Jurkat, Clone E6-1 (cell line): ENCODE data around the gene SCRN2.

ENCODE experiments used
- DNase-seq: peaks from one replicate; pipeline ENCODE4 v3.0.0-alpha.2; 2011; ENCODE audit warnings: low read depth, low spot score
- H3K4me3 ChIP-seq: 2 replicates; pipeline ENCODE4 v1.5.1; 2011; ENCODE audit warnings: mild to moderate bottlenecking, low read length, control low read depth, moderate library complexity

The SCRN2 gene

GRCh38 chr17:47850692-47851573, 9.9 kb upstream of the SCRN2 start, which contains the start of gene SP6:
SP6 (minus strand) TSS chr17:47851163; CDS start chr17:47848429, 2,734 bp downstream.
- no peak within 1 kb of the TSS for H3K4me3 ChIP-seq
- DNase-seq = no peak

DNA sequence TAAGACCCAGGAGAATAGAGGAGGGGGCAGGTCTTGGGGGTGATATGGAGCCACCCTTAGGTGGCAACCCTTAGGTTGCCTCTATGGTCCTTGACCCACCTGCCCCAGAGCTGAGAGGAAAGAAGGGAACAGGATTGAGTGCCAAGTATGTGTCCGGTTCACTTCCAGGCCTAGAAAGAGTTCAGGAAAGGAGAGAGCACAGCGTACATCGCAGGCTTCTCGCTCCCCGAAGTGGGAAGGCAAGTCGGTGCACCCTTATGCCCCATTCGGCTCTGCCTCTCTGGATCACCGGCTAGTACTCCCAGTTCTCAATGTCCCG, 9.3 kb upstream of the SCRN2 start:
- no peak overlapping the region for H3K4me3 ChIP-seq
- no peak for DNase-seq

DNA sequence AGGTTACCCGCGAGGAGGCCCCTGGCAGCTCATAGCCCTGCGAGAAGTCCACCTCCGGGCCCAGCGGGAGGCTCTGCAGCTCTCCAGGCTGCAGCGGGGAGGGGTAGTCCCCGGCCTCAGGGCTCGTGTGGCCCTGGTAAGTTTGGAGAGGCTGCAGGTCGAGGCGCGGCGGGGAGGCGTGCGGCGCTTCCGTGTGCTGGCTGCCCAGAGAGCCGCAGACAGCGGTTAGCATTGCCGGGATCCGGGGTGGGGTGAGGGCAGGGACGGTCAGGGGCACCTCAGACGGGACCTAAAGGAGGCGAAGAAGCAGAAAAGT, 7.1 kb upstream of the SCRN2 start:
- H3K4me3 ChIP-seq = no peak overlapping the region
- DNase-seq = no peak

DNA sequence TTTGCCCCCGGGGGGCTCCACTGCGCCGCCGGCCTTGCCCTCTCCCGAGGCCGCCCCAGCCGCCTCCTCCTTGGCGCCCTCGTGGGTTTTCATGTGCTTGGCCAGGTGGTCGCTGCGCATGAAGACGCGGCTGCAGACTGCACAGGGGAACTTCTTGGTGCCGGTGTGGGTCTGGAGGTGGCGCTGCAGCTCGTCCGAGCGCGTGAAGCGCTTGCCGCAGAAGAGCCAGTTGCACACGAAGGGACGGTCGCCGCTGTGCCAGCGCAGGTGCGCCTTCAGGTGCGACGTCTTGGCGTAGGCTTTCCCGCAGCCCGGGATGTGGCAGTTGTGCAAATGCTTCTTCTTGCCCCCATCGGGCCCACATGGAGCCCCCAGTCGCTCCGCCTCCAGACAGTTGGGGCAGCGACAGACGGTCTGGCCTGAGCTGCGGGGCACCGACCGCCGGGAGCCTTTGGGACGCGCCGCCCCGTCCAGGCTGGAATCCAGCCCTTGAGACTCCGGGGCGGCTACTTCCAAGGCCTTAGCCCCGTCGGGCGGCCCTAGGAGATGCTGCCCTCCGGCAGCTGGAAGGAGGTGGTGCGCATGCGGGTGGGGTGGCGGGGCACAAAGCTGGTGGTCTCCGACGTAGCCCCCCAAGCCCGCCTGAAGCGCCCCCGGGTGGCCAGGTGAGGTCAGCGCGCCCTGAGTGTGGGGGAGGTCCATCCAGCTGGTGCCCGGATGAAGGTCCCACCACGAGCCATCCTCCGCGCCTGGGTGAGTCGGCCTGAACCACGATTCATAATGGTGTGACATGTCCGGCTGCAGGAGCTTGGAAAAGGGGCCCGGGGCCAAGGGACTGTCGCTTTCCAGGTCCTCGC, 6.5 kb upstream of the SCRN2 start:
- DNase-seq = no peak
- H3K4me3 ChIP-seq = no peak overlapping the region

DNA sequence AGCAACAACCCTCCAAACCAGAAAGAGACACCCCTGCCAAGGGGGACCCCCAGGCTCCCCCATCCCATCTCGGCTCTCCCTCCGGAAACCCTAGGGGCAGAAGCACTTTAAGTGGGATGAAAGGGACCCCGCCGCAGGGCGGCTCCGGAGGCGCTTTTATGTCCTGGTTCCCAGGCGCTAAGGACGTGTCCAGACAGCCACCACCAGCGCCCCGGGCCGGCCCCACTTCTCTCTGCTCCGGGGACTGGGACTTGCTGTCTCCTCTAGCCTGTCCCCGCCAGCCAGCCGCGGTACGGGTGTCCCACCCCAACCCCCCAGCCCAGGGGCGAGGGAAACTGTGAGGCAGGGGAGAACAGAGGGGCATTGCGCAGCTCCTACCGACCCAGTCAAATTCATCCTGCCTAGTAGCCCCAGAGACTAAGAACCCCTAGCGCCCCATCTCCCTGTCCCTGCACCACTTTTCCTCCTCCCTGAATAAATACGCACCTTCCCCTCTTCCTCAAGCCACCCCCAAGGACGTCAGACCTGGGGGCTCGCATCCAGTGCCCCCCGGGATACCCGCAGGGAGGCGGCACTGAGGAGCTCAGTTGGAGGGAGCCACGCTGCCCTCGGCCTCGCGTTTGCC, 5.8 kb upstream of the SCRN2 start:
- DNase-seq = no peak
- no peak overlapping the region for H3K4me3 ChIP-seq

- H3K4me3 ChIP-seq = no peak overlapping the region
- no peak for DNase-seq
Measured at GRCh38 chr17:47845716-47846075, 4.6 kb upstream of the SCRN2 start.

- H3K4me3 ChIP-seq = no peak overlapping the region
- DNase-seq = no peak
Measured at GRCh38 chr17:47844814-47845715, 4.0 kb upstream of the SCRN2 start.

DNA sequence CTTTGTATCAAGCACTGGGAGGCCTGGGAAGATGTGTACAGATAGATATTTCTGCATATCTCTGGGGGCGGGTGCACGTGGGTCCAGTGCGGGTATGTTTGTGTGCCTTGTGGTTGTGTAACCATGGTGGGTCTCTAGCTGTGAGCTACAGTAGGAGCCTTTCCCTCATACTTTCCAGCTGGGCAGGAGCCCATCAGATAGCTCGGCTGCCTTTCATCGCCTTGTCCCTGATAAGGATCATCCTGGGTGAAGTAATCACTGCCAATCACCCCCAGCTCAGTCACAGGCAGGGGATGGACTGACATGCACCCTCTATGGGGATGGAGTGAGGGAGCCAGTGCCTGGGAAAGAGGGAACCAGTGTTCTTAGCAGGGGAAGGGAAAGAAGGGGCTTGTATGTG, 3.2 kb upstream of the SCRN2 start:
- no peak for DNase-seq
- no peak overlapping the region for H3K4me3 ChIP-seq

GRCh38 chr17:47843391-47843730, 2.3 kb upstream of the SCRN2 start:
- H3K4me3 ChIP-seq = no peak overlapping the region
- DNase-seq = no peak

DNA sequence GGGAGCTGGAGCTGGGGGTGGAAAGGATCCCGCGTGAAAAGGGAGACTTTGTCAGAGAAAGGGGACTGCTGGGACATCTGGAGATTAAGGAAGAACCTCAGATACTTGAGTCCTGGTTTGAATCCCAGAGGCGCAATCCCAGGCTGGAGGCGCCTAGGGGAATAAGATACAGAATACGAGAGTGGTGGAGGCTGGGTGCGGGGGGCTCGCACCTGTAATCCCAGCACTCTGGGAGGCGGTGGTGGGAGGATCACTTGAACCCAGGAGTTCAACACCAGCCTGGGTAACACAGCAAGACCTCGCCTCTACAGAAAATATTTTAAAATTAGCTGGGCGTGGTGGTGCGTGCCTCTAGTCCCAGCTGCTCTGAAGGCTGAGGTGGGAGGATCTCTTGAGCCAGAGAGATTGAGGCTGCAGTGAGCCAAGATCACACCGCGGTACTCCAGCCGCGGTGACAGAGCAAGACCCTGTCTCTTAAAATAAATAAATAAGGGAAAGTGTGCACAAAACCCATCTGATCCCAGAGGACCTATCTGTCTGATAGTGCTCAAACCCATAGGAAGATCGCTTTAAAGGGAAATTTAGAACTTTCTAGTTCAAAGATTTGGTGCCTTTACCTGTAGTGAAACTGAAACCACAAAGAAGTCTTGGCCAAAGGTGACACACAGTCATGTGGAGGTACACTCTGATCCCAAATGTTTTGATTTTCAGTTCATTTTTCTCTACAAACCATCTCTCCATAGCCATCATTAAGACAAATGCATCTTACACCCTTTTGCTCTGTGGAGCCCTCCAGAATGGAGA, 617 bp upstream of the SCRN2 start:
- peak overlapping the region; percentile 81 for H3K4me3 ChIP-seq
- no peak for DNase-seq

DNA sequence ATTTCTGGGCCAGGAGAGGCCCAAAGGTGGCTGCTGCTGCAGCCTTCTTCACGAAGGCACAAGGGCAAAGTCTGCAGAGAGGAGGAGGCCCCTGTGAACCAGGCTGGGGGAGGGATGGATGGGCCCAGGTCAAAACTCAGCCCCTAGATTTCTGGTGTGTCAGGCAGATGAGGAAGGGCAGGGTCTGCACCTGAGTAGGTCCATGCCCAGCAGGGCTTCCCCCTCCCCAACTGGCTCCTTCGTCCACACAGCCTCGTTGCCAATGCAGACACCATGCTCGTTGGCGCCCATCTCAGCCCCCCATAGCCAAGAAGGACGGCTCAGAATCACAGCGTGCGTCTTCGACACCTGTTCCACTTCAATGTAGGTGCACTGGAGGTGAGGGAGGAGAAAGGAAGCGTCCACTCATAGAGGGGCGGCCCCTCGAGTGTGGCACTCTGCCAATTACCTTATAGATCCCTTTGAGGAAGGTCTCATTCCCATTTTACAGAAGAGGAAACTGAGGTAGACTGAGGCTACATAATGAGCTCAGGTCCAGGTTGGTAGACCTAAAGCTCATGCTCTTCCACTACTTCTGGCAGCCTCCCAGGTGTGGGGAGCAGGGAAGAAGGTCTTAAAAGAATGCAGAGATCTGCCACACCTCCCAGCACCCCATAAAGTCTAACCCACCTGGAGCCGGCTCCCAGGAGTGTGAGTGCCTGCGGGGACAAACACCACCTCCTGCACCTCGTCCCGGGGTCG, 902 bp downstream of the SCRN2 start:
- H3K4me3 ChIP-seq = peak overlapping the region; percentile 81
- DNase-seq = no peak

DNA sequence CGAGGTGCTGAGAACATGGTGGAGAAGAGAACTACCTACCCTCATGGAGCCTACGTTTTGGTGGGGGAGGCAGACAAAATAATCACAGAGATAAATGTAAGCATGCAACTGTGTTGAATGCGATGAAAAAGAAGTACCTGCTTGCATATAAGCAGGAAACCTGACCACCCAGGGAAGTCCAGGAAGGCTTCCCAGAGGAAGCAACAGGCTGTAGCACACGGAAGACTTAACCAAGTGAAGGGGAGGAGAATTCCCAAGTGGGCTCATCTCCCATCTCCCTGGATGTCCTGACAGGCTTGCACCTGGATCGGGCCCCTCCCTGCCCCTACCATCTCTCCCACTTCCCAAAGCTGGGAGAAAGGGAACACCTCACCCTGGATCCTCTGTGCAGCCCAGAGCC, 2.0 kb downstream of the SCRN2 start:
- no peak for DNase-seq
- H3K4me3 ChIP-seq = no peak overlapping the region

GRCh38 chr17:47838636-47839035, 2.4 kb downstream of the SCRN2 start:
- no peak overlapping the region for H3K4me3 ChIP-seq
- no peak for DNase-seq

DNA sequence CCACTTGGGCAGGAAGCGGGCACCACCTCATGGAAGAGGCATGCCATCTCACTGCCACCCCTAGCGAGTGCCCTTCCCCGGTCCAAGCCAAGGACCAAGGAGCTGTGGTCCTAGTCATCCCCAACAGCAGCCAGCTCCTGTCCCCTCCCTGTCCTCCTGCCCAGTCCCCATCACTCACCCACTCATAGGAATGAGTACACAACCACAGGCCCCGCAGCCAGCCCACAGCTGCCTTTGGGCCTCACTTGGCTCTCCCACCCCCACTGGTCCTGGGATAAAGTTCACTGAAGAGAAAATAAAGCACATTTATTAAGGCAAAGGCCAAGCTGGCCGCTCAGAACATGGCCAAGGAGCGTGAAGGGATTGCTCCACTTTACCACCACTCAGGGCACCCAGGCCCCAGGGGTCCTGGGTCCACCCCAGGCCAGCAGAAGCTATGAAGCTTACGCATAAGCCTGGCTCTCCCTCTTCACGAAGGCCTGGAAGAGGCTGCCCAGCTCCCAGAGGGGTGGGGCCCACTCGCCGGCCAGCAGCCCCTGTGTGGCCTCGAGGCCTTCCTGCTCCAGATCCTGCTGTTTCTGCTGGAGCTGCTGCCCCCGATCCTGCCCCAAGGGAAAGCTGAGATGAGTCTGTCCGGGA, 3.6 kb downstream of the SCRN2 start:
- no peak overlapping the region for H3K4me3 ChIP-seq
- no peak for DNase-seq

- DNase-seq = no peak
Measured at GRCh38 chr17:47836601-47837000, 4.5 kb downstream of the SCRN2 start.

DNA sequence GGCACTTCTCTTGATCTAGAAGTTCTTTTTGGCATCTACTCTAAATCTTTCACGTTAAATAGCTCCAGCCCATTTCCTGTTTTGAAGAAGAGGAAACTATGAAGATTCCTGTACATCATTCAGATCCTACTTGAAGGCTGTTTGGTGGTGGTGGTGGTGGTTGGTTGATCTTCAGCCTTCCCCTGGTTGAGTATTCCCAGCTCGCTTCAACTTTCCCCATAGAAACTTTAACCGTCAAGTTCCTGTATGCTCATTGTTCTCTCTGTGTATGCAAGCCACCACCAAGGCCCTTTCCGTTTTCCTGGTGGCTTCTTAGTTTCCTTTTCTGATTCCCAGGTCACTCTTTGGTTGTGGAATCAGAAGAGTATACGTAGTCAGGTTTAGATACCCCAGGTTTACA, 6.3 kb downstream of the SCRN2 start:
- DNase-seq = no peak
- H3K4me3 ChIP-seq = no peak overlapping the region

More at GRCh38 chr17:47836601-47837000, 4.5 kb downstream of the SCRN2 start:
- no peak overlapping the region for H3K4me3 ChIP-seq

DNA sequence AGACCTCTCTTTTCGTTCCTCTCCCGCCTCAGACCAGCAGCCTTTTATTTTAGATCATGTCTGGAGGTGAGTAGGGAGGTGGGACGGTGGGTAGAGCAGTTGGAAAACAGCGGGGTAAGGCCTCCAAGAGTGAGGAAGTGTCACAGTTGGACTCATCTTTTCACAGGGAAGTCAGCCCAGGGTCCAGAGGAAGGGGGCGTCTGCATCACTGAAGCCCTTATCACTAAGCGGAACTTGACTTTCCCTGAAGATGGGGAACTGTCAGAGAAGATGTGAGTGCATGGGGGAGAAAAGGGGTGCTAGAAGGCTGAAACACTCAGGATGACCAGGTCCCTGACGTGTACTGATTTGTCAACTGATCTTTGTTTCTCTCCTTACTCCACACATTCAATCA, 9.1 kb downstream of the SCRN2 start:
- peak overlapping the region; percentile 100 for H3K4me3 ChIP-seq
- DNase-seq = no peak
